OCI-LY7 (cell line): ENCODE measurements around the gene MOB1B. TPM values are rescaled to one million over a fixed set of nuclear protein-coding genes. Genes with fewer than 3 reads are reported as not detected.

ENCODE experiments used
- BruUV-seq: library from RNA; stranded (reverse); fragments of 400-500 nt; replicated peaks from 2 replicates; lab custom pipeline; 2021; lab: Mats Ljungman, UMichigan
- CTCF ChIA-PET: fragments of 300-600 bp; sonication (Branson Sonifier 250); formaldehyde crosslinking; loops from one replicate; lab custom pipeline; 2022; ENCODE audit warnings: antibody characterized with exemption; ENCODE audit not compliant: unreplicated experiment; lab: Charles Lee
- POLR2A ChIA-PET: fragments of 300-600 bp; sonication (Branson Sonifier 250); formaldehyde crosslinking; loops from one replicate; lab custom pipeline; 2022; ENCODE audit warnings: antibody characterized with exemption; lab: Charles Lee
- DNase-seq: peaks from one replicate; pipeline ENCODE4 v3.0.0-alpha.2; 2015; ENCODE audit warnings: low spot score
- H2AFZ ChIP-seq: fragments of 200-600 bp; sonication (generic), shearing (Covaris generic); 2 replicates; pipeline ENCODE4 v1.6.1; 2014; ENCODE audit warnings: mild to moderate bottlenecking, antibody characterized with exemption, low read length, moderate library complexity
- H3K27ac ChIP-seq: fragments of 200-600 bp; sonication (generic); 2 replicates; pipeline ENCODE4 v1.5.1; 2014; ENCODE audit warnings: mixed run types, low read depth, mild to moderate bottlenecking, moderate library complexity, low read length, inconsistent platforms; ENCODE audit not compliant: poor library complexity, severe bottlenecking
- H3K36me3 ChIP-seq: fragments of 200-600 bp; sonication (generic); 2 replicates; pipeline ENCODE4 v1.6.1; 2014; ENCODE audit warnings: mild to moderate bottlenecking, antibody characterized with exemption, low read length, moderate library complexity, mixed read lengths; ENCODE audit not compliant: insufficient read depth
- H3K4me1 ChIP-seq: fragments of 200-600 bp; sonication (generic); 2 replicates; pipeline ENCODE4 v1.5.1; 2014; ENCODE audit warnings: mild to moderate bottlenecking, low read length; ENCODE audit not compliant: insufficient read depth, poor library complexity, severe bottlenecking
- H3K4me2 ChIP-seq: fragments of 200-600 bp; sonication (generic); 2 replicates; pipeline ENCODE4 v1.6.1; 2014; ENCODE audit warnings: mild to moderate bottlenecking, low read length
- H3K4me3 ChIP-seq: fragments of 200-600 bp; sonication (generic); 2 replicates; pipeline ENCODE4 v1.5.1; 2014; ENCODE audit warnings: mild to moderate bottlenecking, low read depth, low read length; ENCODE audit not compliant: poor library complexity, severe bottlenecking
- H3K79me2 ChIP-seq: fragments of 200-600 bp; sonication (generic); 2 replicates; pipeline ENCODE4 v1.6.1; 2016; ENCODE audit warnings: low read depth, mild to moderate bottlenecking, low read length, moderate library complexity, mixed read lengths; ENCODE audit not compliant: insufficient read depth
- H3K9me2 ChIP-seq: fragments of 200-600 bp; sonication (generic); 2 replicates; pipeline ENCODE4 v1.6.1; 2016; ENCODE audit warnings: mild to moderate bottlenecking, low read length, mixed read lengths; ENCODE audit not compliant: insufficient read depth
- H3K9me3 ChIP-seq: fragments of 200-600 bp; sonication (generic); 2 replicates; pipeline ENCODE4 v1.6.1; 2014; ENCODE audit warnings: mild to moderate bottlenecking, mixed run types, low read length, mixed read lengths
- H4K20me1 ChIP-seq: fragments of 200-600 bp; sonication (generic); 2 replicates; pipeline ENCODE4 v1.6.1; 2014; ENCODE audit warnings: mild to moderate bottlenecking, antibody characterized with exemption, low read length, moderate library complexity, mixed read lengths; ENCODE audit not compliant: insufficient read depth
- EZH2phosphoT487 ChIP-seq: fragments of 200-600 bp; sonication (generic); IDR thresholded peaks from 2 replicates; pipeline ENCODE4 v1.6.1; 2018; ENCODE audit warnings: low read depth, borderline replicate concordance, mild to moderate bottlenecking, mixed run types, antibody characterized with exemption, low read length, moderate library complexity, mixed read lengths
- intact Hi-C: fragments of 100-400 bp; cut with micrococcal nuclease; formaldehyde crosslinking; loops from one replicate; pipeline ENCODE4 v1.10.0; 2022; ENCODE audit not compliant: unreplicated experiment
- total RNA-seq, 2 experiments: library from RNA; depleted of rRNA in 1 of 2; stranded (reverse); fragments of >200 nt in 1 of 2; shearing (Covaris generic) in 1 of 2; gene quantifications; 2 replicates each; pipeline ENCODE4 v1.2.3, GENCODE V29; 2014 to 2022
- TF ChIP-seq, protein P1 (sequence below): fragments of 200-600 bp; sonication (generic); conservative IDR thresholded peaks from 2 replicates; pipeline ENCODE4 v1.5.1; 2014; ENCODE audit warnings: mild to moderate bottlenecking, antibody characterized with exemption, low read length, moderate library complexity, mixed read lengths

MOB1B gene
- total RNA-seq, 2 experiments from 2014 or later: 4.7 to 22.4 TPM

GRCh38 chr4:70903291-70903603 lies 1.1 kb downstream of the MOB1B start:
- CTCF ChIA-PET: no interaction called here
- Histone ChIP-seq H3K79me2 (peaks cover 27% of the 10 kb centered on the region), H3K9me2 (no peaks in the 10 kb centered on the region), H4K20me1 (0 out of 2 replicates have a peak, but pooled peaks cover 6% of the 10 kb centered on the region), H3K27ac (peak overlapping the region; percentile 46), H3K4me1 (peaks cover 20% of the 10 kb centered on the region), H3K36me3 (peaks cover 21% of the 10 kb centered on the region), H3K4me2 (peak overlapping the region; percentile 97), H2AFZ (peak overlapping the region; percentile 71; the same call in 1 of the 2 replicates), H3K4me3 (peak overlapping the region; percentile 95), H3K9me3 (no peaks in the 10 kb centered on the region)
- BruUV-seq: TSS peak; percentile 85
- intact Hi-C loops: loop anchor here (2.0 to 5.0 kb wide), 2 partner anchors 24 to 151 kb away; no protein-coding TSS in a partner anchor
- no peak for TF ChIP-seq EZH2phosphoT487
- TF ChIP-seq, protein P1, sequence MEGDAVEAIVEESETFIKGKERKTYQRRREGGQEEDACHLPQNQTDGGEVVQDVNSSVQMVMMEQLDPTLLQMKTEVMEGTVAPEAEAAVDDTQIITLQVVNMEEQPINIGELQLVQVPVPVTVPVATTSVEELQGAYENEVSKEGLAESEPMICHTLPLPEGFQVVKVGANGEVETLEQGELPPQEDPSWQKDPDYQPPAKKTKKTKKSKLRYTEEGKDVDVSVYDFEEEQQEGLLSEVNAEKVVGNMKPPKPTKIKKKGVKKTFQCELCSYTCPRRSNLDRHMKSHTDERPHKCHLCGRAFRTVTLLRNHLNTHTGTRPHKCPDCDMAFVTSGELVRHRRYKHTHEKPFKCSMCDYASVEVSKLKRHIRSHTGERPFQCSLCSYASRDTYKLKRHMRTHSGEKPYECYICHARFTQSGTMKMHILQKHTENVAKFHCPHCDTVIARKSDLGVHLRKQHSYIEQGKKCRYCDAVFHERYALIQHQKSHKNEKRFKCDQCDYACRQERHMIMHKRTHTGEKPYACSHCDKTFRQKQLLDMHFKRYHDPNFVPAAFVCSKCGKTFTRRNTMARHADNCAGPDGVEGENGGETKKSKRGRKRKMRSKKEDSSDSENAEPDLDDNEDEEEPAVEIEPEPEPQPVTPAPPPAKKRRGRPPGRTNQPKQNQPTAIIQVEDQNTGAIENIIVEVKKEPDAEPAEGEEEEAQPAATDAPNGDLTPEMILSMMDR: no peak
- DNase-seq: no peak
- POLR2A ChIA-PET: no interaction called here

- ChIA-PET CTCF (interaction anchor here (0.6 kb wide), 1 partner anchor 205 kb away, joined by 3 read pairs; no protein-coding TSS in a partner anchor), POLR2A (interaction anchor here (0.6 kb wide), 1 partner anchor 127 kb away, joined by 4 read pairs; no protein-coding TSS in a partner anchor)
- intact Hi-C loops: no loop called here
- BruUV-seq: no TSS peak
- Histone ChIP-seq H3K9me3 (no peaks in the 10 kb centered on the region), H3K4me1 (peaks cover 23% of the 10 kb centered on the region), H2AFZ (no peak overlapping the region), H3K79me2 (peaks cover 44% of the 10 kb centered on the region; the same call in 1 of the 2 replicates), H3K4me3 (no peak overlapping the region), H4K20me1 (no peaks in the 10 kb centered on the region), H3K36me3 (peaks cover 44% of the 10 kb centered on the region), H3K27ac (peak overlapping the region; percentile 18), H3K9me2 (no peaks in the 10 kb centered on the region), H3K4me2 (peak overlapping the region; percentile 36)
- TF ChIP-seq, protein P1: no peak
- TF ChIP-seq EZH2phosphoT487: no peak
- DNase-seq: no peak
Measured at GRCh38 chr4:70908993-70909556, 6.9 kb downstream of the MOB1B start.

DNA sequence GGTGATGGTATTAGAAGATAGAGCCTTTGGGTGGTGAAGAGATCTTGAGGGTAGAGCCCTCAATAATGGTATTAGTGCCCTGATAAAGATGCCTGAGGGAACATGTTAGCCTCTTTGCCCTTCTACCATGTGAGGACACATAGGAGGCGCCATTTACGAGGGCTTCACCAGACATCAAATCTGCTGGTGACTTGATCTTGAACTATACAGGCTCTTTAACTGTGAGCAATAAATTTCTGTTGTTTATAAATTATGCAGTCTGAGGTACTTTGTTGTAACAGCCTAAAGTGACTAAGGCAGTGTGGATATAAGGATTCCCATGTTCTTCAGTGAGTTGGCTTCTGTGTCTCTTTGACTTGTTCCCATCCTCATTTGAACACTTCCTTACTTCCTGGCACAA lies 11.8 kb downstream of the MOB1B start:
- TF ChIP-seq, protein P1: peak; percentile 49
- no peak for TF ChIP-seq EZH2phosphoT487
- peaks cover 10% of the 10 kb centered on the region; the same call in 1 of the 2 replicates for H3K9me3 ChIP-seq
- ChIA-PET CTCF (no interaction called here), POLR2A (interaction anchor here (0.8 to 1.0 kb wide), 2 partner anchors 9 to 15 kb away, joined by 3 read pairs; no protein-coding TSS in a partner anchor)
- intact Hi-C loops: no loop called here
- H3K9me2 ChIP-seq: no peaks in the 10 kb centered on the region
- peaks cover 32% of the 10 kb centered on the region for H3K36me3 ChIP-seq
- no peak overlapping the region for H3K27ac ChIP-seq
- no TSS peak for BruUV-seq
- no peak for DNase-seq
- peaks cover 71% of the 10 kb centered on the region for H3K79me2 ChIP-seq
- no peak overlapping the region for H3K4me3 ChIP-seq
- 0 out of 2 replicates have a peak overlapping the region, but pooled peaks have one; percentile 37 for H3K4me2 ChIP-seq
- no peaks in the 10 kb centered on the region for H4K20me1 ChIP-seq
- H3K4me1 ChIP-seq: peaks cover 28% of the 10 kb centered on the region
- H2AFZ ChIP-seq: no peak overlapping the region
